NCI-H187 treated with DMSO at 0.1 percent for 48 hours (cell line): ENCODE data around the gene SLC18B1.

Experiments used
- DNase-seq: peaks from one replicate; lab custom pipeline; 2025; lab: John Stamatoyannopoulos, UW

The SLC18B1 gene

DNA sequence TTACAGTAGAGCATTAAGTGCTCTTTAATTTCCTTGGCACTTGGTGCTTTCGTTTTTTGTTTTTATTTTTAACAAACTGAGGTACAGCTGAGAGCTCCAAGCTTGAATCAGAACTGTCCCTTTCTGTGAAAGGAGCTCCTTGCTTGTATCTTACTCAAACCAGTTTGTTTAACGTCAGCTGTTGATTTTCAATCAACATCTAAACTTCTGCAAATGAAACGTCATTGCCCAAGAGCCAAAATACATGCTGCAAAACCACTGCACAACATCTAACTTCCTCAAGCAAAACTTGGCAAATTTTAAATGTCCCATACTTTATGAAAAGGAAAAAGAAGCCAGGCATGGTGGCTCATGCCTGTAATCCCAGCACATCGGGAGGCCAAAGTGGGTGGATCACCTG is 55.9 kb downstream of the SLC18B1 start:
- DNase-seq = no peak

DNA sequence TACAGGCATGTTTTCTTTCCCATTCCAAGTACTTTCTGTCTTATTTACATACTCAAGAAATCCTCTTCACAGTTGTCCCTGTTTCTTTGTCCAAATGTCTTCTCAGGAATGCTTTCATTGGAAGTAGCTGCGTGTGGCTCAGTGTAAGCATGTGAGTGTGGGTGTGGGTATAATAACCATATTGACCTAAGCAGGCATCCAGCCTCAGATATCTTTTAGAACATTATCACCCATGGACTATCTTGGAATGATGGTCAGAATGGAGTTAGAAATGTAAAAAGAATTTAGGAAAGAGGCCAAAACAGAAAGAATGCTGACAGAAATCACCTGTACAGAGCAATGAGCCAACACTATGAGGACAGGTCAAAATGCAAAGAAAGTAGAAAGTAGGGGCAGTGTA is 57.2 kb downstream of the SLC18B1 start:
- DNase-seq = no peak

DNA sequence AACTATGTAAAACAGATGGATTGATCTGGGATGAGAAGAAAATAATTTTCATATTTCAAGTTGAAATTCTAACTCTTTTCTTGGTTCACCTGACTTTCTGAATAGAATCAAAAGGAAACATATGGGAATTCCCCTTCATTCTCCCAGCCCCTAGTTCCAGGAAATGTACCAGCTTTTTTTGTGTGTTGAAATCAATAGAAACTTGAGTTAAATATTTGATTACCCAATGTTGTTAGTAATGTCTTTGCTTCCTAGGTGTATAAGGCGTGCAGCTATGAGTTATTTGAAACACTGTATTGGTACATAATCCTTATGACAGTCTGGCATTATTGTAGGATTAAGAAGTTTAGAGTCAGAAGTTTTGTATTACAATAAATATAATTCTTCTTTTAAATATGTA is 62.2 kb downstream of the SLC18B1 start:
- no peak for DNase-seq

DNA sequence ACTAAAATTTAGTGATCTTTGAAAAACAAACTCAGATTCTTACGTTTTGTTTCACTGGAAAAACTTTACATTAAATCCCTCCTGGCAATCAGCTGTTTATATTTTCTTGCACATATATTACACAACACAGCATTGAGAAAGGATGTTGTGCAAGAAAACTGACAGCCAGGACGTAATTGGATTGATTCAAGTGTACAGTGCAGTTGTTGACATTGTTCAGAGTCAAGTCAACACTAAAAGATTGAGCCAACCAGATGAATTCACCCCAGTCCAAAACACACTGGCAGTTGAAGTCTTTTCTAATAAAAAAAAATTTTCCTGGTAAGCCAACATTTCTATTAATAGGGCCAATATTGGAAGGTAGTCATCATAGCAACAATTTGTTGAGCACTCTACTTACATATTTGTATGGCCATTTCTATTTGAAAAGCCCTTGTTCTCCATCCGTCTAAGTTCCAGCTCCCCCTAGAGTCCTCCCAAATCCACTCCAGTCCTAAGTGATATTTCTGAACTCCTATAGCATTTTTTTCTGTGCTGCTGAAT is 63.7 kb downstream of the SLC18B1 start:
- no peak for DNase-seq

DNA sequence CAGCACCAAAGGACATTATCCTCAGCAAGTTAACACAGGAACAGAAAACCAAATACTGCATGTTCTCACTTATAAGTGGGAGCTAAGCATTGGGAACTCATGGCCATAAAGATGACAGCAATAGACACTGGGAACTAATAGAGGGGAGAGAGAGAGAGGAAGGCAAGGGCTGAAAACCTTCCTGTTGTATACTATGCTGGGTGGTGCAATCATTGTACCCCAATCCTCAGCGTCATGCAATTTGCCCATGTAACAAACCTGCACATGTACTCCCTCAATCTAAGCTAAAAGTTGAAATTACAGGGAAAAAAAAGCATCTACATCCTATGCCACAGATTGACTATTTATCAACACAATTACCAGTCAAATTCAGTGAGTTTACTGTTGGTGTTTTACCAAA is 64.6 kb downstream of the SLC18B1 start:
- no peak for DNase-seq

DNA sequence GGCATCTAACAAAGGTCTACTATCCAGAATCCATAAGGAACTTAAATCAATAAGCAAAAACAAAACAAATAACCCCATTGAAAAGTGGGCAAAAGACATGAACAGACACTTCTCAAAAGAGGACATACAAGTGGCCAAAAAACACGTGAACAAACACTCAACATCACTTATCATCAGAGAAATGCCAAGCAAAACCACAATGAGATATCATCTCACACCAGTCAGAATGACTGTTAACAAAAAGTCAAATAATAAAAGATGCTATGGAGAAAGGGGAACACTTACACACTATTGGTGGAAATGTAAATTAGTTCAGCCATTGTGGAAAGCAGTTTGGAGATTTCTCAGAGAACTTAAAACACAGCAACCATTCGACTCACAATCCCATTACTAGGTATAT is 65.2 kb downstream of the SLC18B1 start:
- DNase-seq = no peak

DNA sequence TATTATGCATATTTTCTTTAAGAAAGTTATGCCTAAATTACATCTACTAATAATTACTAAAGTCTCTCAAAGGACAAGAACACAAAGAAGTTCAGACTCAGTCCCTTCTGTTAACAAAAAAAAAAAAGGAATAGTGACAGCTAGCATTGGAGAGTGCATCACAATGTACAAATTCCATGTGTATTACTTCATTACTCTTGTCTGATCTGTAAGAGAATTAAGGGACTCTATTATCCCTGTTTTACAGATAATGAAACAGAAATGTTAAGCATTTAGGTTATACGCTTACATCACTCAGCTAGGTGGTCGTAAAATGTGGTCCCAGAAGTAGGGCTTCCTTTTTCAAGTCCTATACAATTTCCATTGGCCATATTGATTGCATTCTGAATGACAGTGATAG is 67.4 kb downstream of the SLC18B1 start:
- no peak for DNase-seq

DNA sequence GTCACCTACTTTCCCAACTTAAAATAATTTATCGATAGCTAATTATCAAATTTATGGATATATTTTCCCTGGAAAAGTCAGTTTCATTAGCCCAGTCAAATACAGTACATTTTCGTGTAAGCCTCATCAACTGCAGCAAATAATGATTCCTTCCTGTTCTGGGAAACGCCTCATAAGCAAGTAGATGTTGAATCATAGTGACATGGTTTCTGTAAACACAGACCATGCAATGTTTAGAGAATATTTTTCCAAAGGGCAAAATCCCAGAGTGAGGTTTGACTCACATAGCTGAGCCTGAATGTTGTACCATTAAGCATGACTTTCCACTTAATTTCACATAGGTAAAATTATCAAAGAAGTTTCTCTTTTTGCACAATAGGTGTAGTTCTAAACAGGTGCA is 67.9 kb downstream of the SLC18B1 start:
- DNase-seq = no peak

DNA sequence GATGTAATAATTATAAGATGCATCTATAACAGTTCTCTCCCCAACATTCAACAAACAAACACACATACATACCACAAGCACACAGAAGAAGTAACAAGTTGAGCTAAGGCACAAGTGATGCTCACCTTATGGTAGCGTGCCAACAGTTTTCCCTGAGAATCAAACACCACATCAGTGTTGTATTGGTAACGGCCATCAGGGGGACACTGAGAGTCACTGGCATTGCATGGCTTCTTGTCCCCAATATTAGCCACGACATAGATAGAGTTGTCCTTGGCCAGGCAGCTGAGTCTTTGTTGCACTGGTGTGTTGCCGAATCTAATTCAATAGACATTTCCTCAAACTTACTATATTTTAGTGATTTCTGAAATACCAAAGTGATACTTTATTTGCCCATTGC is 69.8 kb downstream of the SLC18B1 start:
- no peak for DNase-seq

DNA sequence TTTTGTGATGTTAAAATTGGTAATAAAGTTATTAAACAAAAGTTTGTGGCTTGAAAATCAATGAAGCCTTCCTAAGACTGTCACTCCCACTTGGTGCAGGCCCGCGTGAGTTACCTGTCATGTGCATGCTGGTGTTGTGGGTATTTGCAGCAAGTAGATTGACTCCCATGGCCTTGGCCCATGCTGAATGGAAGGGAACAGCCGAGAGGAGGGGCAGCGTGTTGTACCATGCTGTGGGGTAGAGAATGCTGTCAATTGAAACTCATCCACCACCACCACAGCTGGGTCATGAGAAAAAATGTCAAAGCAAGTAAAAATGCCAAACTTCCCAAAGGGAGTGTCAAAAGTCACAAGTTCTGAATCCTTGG is 71.8 kb downstream of the SLC18B1 start:
- DNase-seq = no peak

DNA sequence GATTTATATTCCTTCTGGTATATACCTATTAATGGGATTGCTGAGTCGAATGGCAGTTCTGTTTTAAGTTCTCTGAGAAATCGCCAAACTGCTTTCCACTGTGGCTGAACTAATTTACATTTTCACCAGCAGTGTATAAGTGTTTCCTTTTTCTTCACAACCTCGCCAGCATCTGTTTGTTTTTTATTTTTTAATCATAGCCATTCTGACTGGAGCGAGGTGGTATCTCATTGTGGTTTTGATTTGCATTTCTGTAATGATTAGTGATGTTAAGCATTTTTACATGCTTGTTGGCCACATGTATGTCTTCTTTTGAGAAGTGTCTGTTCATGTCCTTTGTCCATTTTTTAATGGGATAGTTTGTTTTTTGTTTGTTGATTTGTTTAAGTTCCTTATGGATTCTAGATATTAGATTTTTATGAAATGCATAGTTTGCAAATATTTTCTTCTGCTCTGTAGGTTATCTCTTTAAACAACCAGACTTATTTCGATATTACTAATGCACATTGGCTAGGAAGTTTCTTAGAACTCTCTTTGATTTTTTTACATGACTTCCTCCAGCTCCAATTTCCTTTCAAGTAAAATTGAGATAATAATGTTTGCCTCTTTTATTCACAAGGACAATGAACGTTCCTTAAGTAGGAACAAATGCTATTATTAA is 72.4 kb downstream of the SLC18B1 start:
- no peak for DNase-seq

DNA sequence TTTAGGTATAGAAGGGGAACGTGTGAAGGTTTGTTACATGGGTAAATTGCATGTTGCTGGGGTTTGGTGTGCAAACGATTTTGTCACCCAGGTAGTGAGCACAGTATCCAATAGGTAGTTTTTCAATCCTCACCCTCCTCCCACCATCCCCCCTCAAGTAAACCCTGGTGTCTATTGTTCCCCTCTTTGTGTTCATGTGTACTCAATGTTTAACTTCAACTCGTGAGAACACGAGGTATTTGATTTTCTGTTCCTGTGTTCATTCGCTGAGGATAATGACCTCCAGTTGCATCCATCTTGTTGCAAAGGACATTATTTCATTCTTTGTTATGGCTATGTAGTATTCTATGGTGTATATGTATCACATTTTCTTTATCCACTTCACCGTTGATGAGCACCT is 73.0 kb downstream of the SLC18B1 start:
- DNase-seq = no peak

DNA sequence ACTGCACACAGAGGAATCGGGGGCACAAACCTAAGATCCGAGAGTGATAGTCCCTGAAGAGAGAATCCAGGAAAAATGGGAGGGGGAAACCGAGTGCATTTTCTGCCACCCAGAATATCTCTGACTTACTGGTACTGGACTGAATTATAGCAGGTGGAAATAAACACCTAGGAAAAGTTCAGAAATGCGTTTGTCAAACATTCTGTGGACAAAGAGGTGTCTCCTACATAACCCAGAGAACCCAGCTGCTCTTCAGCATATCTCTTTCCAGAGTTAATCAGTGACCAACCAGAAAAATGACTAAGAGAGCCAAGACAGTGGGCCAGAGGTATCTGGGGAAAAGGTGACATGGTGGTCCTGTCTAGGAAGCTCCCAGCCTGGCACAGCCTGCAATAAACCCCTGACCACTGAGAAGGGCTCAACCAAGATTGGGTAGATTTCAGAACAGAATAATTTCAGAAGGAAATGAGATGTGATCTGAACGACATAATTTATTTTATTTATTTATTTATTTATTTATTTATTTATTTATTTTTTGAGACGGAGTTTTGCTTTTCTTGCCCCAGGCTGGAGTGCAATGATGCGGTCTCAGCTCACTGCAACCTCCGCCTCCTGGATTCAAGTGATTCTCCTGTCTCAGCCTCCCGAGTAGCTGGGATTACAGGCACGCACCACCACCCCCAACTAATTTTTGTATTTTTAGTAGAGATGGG is 78.5 kb downstream of the SLC18B1 start:
- no peak for DNase-seq
